Upper lobe of right lung (tissue), 1 donor: ENCODE measurements around the gene NAA60. TPM values are rescaled to one million over a fixed set of nuclear protein-coding genes. Genes with fewer than 3 reads are reported as not detected.

Source experiments
- ATAC-seq: fragments of 200-7000 bp; cut with Tn5 transposase; one replicate; pipeline ENCODE4 v1.9.1; 2020; ENCODE audit warnings: mild to moderate bottlenecking, moderate library complexity
- DNase-seq: peaks from one replicate; pipeline ENCODE4 v3.0.0-alpha.2; 2020
- H3K27ac ChIP-seq: fragments of 200-600 bp; one replicate; pipeline ENCODE4 v1.8.0; 2022
- H3K27me3 ChIP-seq: fragments of 200-600 bp; one replicate; pipeline ENCODE4 v1.8.0; 2022; ENCODE audit warnings: mild to moderate bottlenecking
- H3K36me3 ChIP-seq: fragments of 200-600 bp; one replicate; pipeline ENCODE4 v1.8.0; 2022
- H3K4me1 ChIP-seq: fragments of 200-600 bp; one replicate; pipeline ENCODE4 v1.8.0; 2022
- H3K4me3 ChIP-seq: fragments of 200-600 bp; one replicate; pipeline ENCODE4 v1.8.0; 2022; ENCODE audit warnings: mild to moderate bottlenecking
- H3K9me3 ChIP-seq: fragments of 200-600 bp; one replicate; pipeline ENCODE4 v1.8.0; 2022
- intact Hi-C: fragments of 100-400 bp; cut with DNase I; formaldehyde crosslinking; loops from one replicate; pipeline ENCODE4 v1.11.0; 2022
- microRNA-seq: library from miRNA; unstranded; fragments of <30 nt; microRNA quantifications from one replicate; pipeline ENCODE4 v1.2.0, GENCODE V29; 2020; ENCODE audit warnings: borderline microRNAs expressed
- total RNA-seq: library from RNA; stranded (reverse); fragmentation: NEBNext Ultra II Directional; extraction: Animal tissue kit (Norgen Biotek cat#: 25700); gene quantifications from one replicate; pipeline ENCODE4 v1.2.1, GENCODE V29; 2021
- TF ChIP-seq, protein P1 (sequence below): fragments of 200-600 bp; IDR thresholded peaks from one replicate; pipeline ENCODE4 v1.8.0; 2022; ENCODE audit warnings: antibody characterized with exemption
- donor health status: DM: no; HTN: yes; CAD: no; lungs with severe emphysema.

Gene NAA60
- total RNA-seq, 1 donor from 2014 or later: 56.2 TPM

DNA sequence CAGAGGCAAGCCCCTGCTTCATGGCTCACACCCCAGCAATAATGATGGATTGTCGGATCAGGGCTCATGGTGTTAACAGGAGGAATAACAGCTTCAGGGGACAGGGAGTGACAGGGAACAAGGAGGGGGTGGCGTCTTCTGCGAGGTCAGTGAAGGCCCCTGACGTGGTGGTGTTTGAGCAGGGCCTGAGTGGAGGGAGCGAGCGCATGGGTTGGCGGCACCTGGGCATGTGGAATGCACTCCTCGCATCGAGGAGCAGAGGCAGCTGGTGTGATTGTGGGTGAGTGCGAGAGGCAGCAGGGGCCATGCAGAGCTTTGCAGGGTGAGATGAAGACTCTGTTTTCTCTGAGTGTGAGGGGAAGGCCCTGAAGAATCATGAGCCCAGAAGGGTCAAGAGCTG lies 90.6 kb downstream of the NAA60 start:
- intact Hi-C loops: no loop called here

DNA sequence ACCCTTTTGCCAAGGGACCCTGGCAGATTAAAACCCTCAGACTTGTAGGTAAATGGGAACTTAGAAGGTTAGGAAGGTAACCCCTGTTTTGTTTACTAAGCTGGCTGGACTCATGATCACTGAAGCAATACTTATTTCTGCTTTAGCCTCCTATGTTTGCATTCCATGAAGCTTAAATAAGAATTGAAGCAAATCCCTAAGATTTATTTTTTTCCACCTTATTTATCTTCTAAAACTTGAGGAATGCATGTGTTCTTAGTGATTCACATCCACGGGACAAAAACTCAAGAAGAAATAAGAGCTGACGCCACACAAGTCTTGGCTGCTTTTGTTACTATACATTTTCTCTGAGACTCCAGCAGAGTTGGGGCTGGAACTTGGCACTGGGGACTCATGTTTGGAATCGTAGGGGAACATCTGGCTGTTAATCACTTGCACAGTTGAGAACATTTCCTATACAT lies 92.8 kb downstream of the NAA60 start:
- DNase-seq (no peak), ATAC-seq (no peak)
- no peaks in the 10 kb centered on the region for H3K9me3 ChIP-seq
- H3K36me3 ChIP-seq: peaks cover 39% of the 10 kb centered on the region
- no peaks in the 10 kb centered on the region for H3K4me1 ChIP-seq
- H3K4me3 ChIP-seq: no peak overlapping the region
- intact Hi-C loops: no loop called here
- TF ChIP-seq, protein P1, sequence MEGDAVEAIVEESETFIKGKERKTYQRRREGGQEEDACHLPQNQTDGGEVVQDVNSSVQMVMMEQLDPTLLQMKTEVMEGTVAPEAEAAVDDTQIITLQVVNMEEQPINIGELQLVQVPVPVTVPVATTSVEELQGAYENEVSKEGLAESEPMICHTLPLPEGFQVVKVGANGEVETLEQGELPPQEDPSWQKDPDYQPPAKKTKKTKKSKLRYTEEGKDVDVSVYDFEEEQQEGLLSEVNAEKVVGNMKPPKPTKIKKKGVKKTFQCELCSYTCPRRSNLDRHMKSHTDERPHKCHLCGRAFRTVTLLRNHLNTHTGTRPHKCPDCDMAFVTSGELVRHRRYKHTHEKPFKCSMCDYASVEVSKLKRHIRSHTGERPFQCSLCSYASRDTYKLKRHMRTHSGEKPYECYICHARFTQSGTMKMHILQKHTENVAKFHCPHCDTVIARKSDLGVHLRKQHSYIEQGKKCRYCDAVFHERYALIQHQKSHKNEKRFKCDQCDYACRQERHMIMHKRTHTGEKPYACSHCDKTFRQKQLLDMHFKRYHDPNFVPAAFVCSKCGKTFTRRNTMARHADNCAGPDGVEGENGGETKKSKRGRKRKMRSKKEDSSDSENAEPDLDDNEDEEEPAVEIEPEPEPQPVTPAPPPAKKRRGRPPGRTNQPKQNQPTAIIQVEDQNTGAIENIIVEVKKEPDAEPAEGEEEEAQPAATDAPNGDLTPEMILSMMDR: no peak
- H3K27ac ChIP-seq: no peak overlapping the region
- no peaks in the 10 kb centered on the region for H3K27me3 ChIP-seq

More for the DNA sequence above, 90.6 kb downstream of the NAA60 start:
- no peaks in the 10 kb centered on the region for H3K9me3 ChIP-seq
- ATAC-seq: no peak
- no peaks in the 10 kb centered on the region for H3K4me1 ChIP-seq
- H3K27ac ChIP-seq: no peak overlapping the region
- TF ChIP-seq, protein P1: no peak
- H3K36me3 ChIP-seq: peaks cover 50% of the 10 kb centered on the region
- no peak overlapping the region for H3K4me3 ChIP-seq
- H3K27me3 ChIP-seq: no peaks in the 10 kb centered on the region
- DNase-seq: no peak

Small RNA genes within 50 kb of the gene (microRNA-seq; reads per million reads assigned to microRNA genes)
- not detected for gene MIR6126

Other genes starting within 250 kb of the NAA60 start
- 7.4 TPM for gene ZNF200, start 208.5 kb upstream of the NAA60 start, total RNA-seq
- 8.3 TPM for gene MEFV, start 187.0 kb upstream of the NAA60 start, total RNA-seq
- gene ZNF263, start 160.2 kb upstream of the NAA60 start, total RNA-seq: 27.6 TPM
- gene TIGD7, start 138.2 kb upstream of the NAA60 start, total RNA-seq: 6.9 TPM
- gene ZNF75A, start 138.2 kb upstream of the NAA60 start, total RNA-seq: 26.1 TPM
- not detected for gene OR2C1, start 87.8 kb upstream of the NAA60 start, total RNA-seq
- gene ZSCAN32, start 42.7 kb upstream of the NAA60 start, total RNA-seq: 13.1 TPM
- 7.7 TPM for gene ZNF174, start 42.5 kb upstream of the NAA60 start, total RNA-seq
- gene ZNF597, start 176 bp upstream of the NAA60 start, total RNA-seq: 5.1 TPM
- gene C16orf90, start 51.8 kb downstream of the NAA60 start, total RNA-seq: not detected
- 23.3 TPM for gene CLUAP1, start 57.3 kb downstream of the NAA60 start, total RNA-seq
- gene NLRC3, start 133.7 kb downstream of the NAA60 start, total RNA-seq: 5.5 TPM
- 5.1 TPM for gene SLX4, start 167.9 kb downstream of the NAA60 start, total RNA-seq
- gene DNASE1, start 211.0 kb downstream of the NAA60 start, total RNA-seq: 18.4 TPM